Large intestine (tissue), 3 donors: ENCODE data around the gene CYP27B1. TPM values are rescaled to one million over a fixed set of nuclear protein-coding genes. Genes with fewer than 3 reads are reported as not detected.

ENCODE experiments used
- DNase-seq, 2 donors: peaks; one replicate each; pipeline versions ENCODE4 v3.0.0 to v3.0.0-alpha.2; 2013
- H3K27ac ChIP-seq: one replicate; pipeline ENCODE4 v1.5.1; 2013; ENCODE audit warnings: low read length
- H3K27me3 ChIP-seq: 2 replicates; pipeline ENCODE4 v1.6.1; 2013; ENCODE audit warnings: low read length; ENCODE audit not compliant: control insufficient read depth, insufficient read depth
- H3K36me3 ChIP-seq: 2 replicates; pipeline ENCODE4 v1.6.1; 2013; ENCODE audit warnings: low read length; ENCODE audit not compliant: control insufficient read depth, insufficient read depth
- H3K4me1 ChIP-seq: one replicate; pipeline ENCODE4 v1.6.1; 2013; ENCODE audit warnings: low read length; ENCODE audit not compliant: control insufficient read depth, insufficient read depth
- H3K4me3 ChIP-seq: one replicate; pipeline ENCODE4 v1.5.1; 2013; ENCODE audit warnings: low read length
- H3K9me3 ChIP-seq: one replicate; pipeline ENCODE4 v1.6.1; 2013; ENCODE audit warnings: mild to moderate bottlenecking, low read depth, low read length, moderate library complexity; ENCODE audit not compliant: control insufficient read depth
- WGBS: methylation state at CpG from one replicate; pipeline ENCODE4 v1.1.5; 2013; ENCODE audit warnings: low lambda C conversion rate; ENCODE audit not compliant: insufficient coverage; 5-methylcytosine and 5-hydroxymethylcytosine counted together
- polyA plus RNA-seq: library from polyadenylated mRNA; unstranded; fragments of 120-200 nt; gene quantifications from one replicate; pipeline ENCODE4 v1.2.1, GENCODE V29; 2013

Gene CYP27B1
- polyA plus RNA-seq, 1 donor = 1.8 TPM

DNA sequence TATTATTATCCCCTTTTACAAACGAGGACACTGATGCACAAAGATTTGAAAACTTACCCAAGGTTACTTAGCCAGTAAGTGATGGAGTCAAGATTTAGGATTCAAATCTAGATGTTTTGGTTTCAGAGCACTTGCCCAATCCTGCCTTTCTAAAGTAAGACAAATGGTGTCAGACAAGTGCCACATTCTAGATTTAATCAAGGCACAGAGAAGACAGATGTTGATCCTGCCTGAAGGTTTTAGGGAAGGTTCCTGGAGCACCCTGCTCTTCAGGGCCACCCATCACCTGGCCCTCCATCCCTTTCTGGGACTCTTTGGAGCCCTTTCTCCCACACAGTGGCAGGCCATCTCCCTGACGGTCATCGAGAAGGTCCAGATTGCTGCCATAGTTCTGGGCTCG lies 9.1 kb downstream of the CYP27B1 start:
- Histone ChIP-seq H3K36me3 (peaks cover 18% of the 10 kb centered on the region), H3K4me3 (no peak overlapping the region), H3K9me3 (peaks cover 3% of the 10 kb centered on the region), H3K4me1 (peaks cover 20% of the 10 kb centered on the region), H3K27ac (no peak overlapping the region), H3K27me3 (no peaks in the 10 kb centered on the region)
- DNase-seq = no peak
- WGBS = no CpG with 5 or more reads among the region's 4 CpGs

DNA sequence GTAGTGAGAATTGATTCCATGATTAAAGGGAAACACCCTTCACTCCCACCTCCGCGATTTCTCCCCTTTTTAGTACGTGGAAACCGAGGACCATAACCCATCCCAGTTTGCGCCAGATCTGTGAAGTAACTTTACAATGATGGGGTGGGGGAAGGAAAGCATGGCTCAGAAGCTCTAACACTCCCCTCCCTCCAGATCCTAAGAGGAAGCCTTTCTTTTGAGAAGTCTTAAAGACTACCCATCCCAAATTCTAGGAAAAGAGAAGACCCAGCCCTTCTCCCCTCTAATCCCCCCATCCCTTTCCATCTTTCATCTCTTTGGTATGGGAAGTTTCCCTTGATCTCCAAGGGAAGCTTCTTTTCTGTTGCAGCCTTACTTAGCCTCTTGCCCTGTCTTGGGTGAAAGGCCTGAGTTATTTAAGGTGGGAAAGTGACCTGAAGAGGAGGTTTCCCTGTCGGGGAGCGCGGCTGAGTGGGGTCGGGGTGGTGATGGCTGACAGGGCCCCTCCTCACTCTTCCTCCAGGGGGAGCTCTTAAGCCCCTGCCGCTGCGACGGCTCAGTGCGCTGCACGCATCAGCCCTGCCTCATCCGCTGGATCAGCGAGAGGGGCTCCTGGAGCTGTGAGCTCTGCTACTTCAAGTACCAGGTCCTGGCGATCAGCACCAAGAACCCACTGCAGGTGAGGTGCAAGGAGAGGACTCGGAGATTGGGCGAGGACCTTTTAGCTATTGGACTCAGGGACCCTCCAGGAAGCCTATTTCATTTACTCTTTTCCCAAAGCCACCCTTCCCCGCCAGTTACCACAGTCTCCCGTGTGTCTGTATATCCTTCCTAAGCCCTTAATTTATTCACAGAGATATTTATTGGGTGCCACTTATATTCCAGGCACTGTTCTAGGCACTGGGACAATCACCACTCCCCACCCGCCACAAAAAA lies 10.2 kb downstream of the CYP27B1 start:
- H3K27me3 ChIP-seq = no peaks in the 10 kb centered on the region
- no CpG with 5 or more reads among the region's 22 CpGs for WGBS
- DNase-seq = peak in 1 of 2 donors; percentile 56
- H3K4me3 ChIP-seq = peak overlapping the region; percentile 66
- peaks cover 23% of the 10 kb centered on the region for H3K4me1 ChIP-seq
- peaks cover 18% of the 10 kb centered on the region for H3K36me3 ChIP-seq
- peak overlapping the region; percentile 91 for H3K27ac ChIP-seq
- peaks cover 3% of the 10 kb centered on the region for H3K9me3 ChIP-seq

- H3K27me3 ChIP-seq = no peaks in the 10 kb centered on the region
- peak; percentile 74 to 89 for DNase-seq
- peaks cover 22% of the 10 kb centered on the region for H3K36me3 ChIP-seq
- H3K27ac ChIP-seq = peak overlapping the region; percentile 91
- 0% methylated on average over 1 of the region's 76 CpGs for WGBS
- H3K4me1 ChIP-seq = peaks cover 30% of the 10 kb centered on the region
- peaks cover 3% of the 10 kb centered on the region for H3K9me3 ChIP-seq
- peak overlapping the region; percentile 66 for H3K4me3 ChIP-seq
Measured at GRCh38 chr12:57755454-57756372, 11.2 kb downstream of the CYP27B1 start.

GRCh38 chr12:57755194-57755453 lies 11.8 kb downstream of the CYP27B1 start:
- DNase-seq = no peak
- Histone ChIP-seq H3K4me1 (peaks cover 35% of the 10 kb centered on the region), H3K36me3 (peaks cover 28% of the 10 kb centered on the region), H3K27me3 (no peaks in the 10 kb centered on the region), H3K27ac (peak overlapping the region; percentile 91), H3K4me3 (peak overlapping the region; percentile 66), H3K9me3 (peaks cover 3% of the 10 kb centered on the region)
- WGBS = no CpG with 5 or more reads among the region's 34 CpGs

GRCh38 chr12:57754411-57755193 lies 12.3 kb downstream of the CYP27B1 start, which contains the start of gene MARCHF9:
Gene MARCHF9 (plus strand): TSS chr12:57755103. CDS start chr12:57755529, 426 bp downstream.
- Histone ChIP-seq H3K4me1 (peaks cover 35% of the 10 kb centered on the region), H3K4me3 (peak within 1 kb of the TSS; percentile 66), H3K9me3 (peaks cover 3% of the 10 kb centered on the region), H3K36me3 (peaks cover 30% of the 10 kb centered on the region), H3K27me3 (no peaks in the 10 kb centered on the region), H3K27ac (peak within 1 kb of the TSS; percentile 91)
- 0% methylated on average over 2 of the region's 41 CpGs for WGBS
- DNase-seq = peak; percentile 88 to 95

GRCh38 chr12:57753756-57754337 lies 13.0 kb downstream of the CYP27B1 start:
- Histone ChIP-seq H3K4me1 (peaks cover 35% of the 10 kb centered on the region), H3K9me3 (peaks cover 3% of the 10 kb centered on the region), H3K27me3 (no peaks in the 10 kb centered on the region), H3K4me3 (no peak overlapping the region), H3K36me3 (peaks cover 33% of the 10 kb centered on the region), H3K27ac (peak overlapping the region; percentile 82)
- DNase-seq = no peak
- no CpG with 5 or more reads among the region's 1 CpG for WGBS

DNA sequence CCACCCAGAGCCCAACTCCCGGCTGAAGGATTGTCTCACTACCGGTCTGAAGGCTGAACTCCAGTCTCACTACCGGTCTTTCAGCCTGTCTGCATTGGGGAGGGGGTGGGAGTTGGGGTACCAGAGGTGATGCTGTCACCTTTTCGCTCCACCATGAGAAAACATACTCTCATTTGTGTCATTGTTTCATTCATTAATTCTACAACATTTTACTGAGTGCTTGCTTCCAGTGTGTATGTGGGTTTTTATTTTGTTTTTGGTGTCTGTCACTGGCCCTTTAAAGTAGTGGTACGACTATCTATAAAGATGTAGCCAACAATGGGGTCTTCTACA lies 14.2 kb downstream of the CYP27B1 start:
- H3K36me3 ChIP-seq = peaks cover 32% of the 10 kb centered on the region
- peaks cover 35% of the 10 kb centered on the region for H3K4me1 ChIP-seq
- H3K9me3 ChIP-seq = no peaks in the 10 kb centered on the region
- no peak for DNase-seq
- H3K27me3 ChIP-seq = no peaks in the 10 kb centered on the region
- peak overlapping the region; percentile 72 for H3K27ac ChIP-seq
- no CpG with 5 or more reads among the region's 5 CpGs for WGBS
- peak overlapping the region; percentile 26 for H3K4me3 ChIP-seq

- H3K4me1 ChIP-seq = peaks cover 35% of the 10 kb centered on the region
- peak; percentile 100 for DNase-seq
- WGBS = no CpG with 5 or more reads among the region's 58 CpGs
Measured at GRCh38 chr12:57751788-57752667, 14.8 kb downstream of the CYP27B1 start, which contains the start of gene CDK4. Gene CDK4 (minus strand): TSS chr12:57752310. CDS start chr12:57751717, 593 bp downstream.

DNA sequence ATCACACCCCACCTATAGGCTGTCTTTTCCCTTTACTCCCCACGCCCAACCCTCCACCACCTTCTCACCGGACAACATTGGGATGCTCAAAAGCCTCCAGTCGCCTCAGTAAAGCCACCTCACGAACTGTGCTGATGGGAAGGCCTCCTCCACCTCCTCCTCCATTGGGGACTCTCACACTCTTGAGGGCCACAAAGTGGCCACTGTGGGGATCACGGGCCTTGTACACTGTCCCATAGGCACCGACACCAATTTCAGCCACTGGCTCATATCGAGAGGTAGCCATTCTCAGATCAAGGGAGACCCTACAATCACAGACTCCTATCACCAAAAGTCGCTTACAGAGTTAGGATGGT lies 15.5 kb downstream of the CYP27B1 start:
- Histone ChIP-seq H3K4me3 (peak overlapping the region; percentile 75), H3K9me3 (no peaks in the 10 kb centered on the region), H3K36me3 (peaks cover 41% of the 10 kb centered on the region), H3K27ac (peak overlapping the region; percentile 95), H3K27me3 (no peaks in the 10 kb centered on the region), H3K4me1 (peaks cover 35% of the 10 kb centered on the region)
- no CpG with 5 or more reads among the region's 8 CpGs for WGBS
- no peak for DNase-seq

More at GRCh38 chr12:57751788-57752667, 14.8 kb downstream of the CYP27B1 start, which contains the start of gene CDK4:
- Histone ChIP-seq H3K27me3 (no peaks in the 10 kb centered on the region), H3K27ac (peak within 1 kb of the TSS; percentile 95), H3K9me3 (no peaks in the 10 kb centered on the region), H3K36me3 (peaks cover 36% of the 10 kb centered on the region), H3K4me3 (peak within 1 kb of the TSS; percentile 75)
